GM23338 (cell line): Measurements from ENCODE around the gene ANG. TPM values are rescaled to one million over a fixed set of nuclear protein-coding genes. Genes with fewer than 3 reads are reported as not detected.

Experiments used
- ATAC-seq: fragments of 200-7000 bp; cut with Tn5 transposase; 3 replicates; pipeline ENCODE4 v1.9.1; 2020
- DNase-seq: peaks from one replicate; pipeline ENCODE4 v3.0.0-alpha.2; 2015; ENCODE audit warnings: low spot score
- H2AFZ ChIP-seq: fragments of 200-600 bp; sonication (generic); 2 replicates; pipeline ENCODE4 v1.8.0; 2016; ENCODE audit warnings: antibody characterized with exemption, mild to moderate bottlenecking, moderate library complexity
- H3F3A ChIP-seq: fragments of 200-600 bp; sonication (generic); replicated peaks from 2 replicates; pipeline ENCODE4 v1.8.0; 2017; ENCODE audit warnings: antibody characterized with exemption, mixed run types, low read depth
- H3K27ac ChIP-seq: fragments of 200-600 bp; sonication (generic); 2 replicates; pipeline ENCODE4 v1.6.1; 2016; ENCODE audit warnings: low read depth
- H3K27me3 ChIP-seq: fragments of 200-600 bp; sonication (generic); 2 replicates; pipeline ENCODE4 v1.8.0; 2016; ENCODE audit warnings: mild to moderate bottlenecking, mixed run types, moderate library complexity; ENCODE audit not compliant: insufficient read depth
- H3K36me3 ChIP-seq: fragments of 200-600 bp; sonication (generic); 2 replicates; pipeline ENCODE4 v1.8.0; 2016; ENCODE audit warnings: mild to moderate bottlenecking; ENCODE audit not compliant: insufficient read depth
- H3K4me1 ChIP-seq: fragments of 200-600 bp; sonication (generic); 2 replicates; pipeline ENCODE4 v1.8.0; 2016; ENCODE audit warnings: mild to moderate bottlenecking, moderate library complexity; ENCODE audit not compliant: insufficient read depth
- H3K4me2 ChIP-seq: fragments of 200-600 bp; sonication (generic); 2 replicates; pipeline ENCODE4 v1.7.1; 2017; ENCODE audit warnings: mixed run types
- H3K4me3 ChIP-seq: fragments of 200-600 bp; sonication (generic); 2 replicates; pipeline ENCODE4 v1.6.1; 2016; ENCODE audit warnings: mixed run types
- H3K79me2 ChIP-seq: fragments of 200-600 bp; sonication (generic); replicated peaks from 2 replicates; pipeline ENCODE4 v1.8.0; 2017; ENCODE audit warnings: mild to moderate bottlenecking; ENCODE audit not compliant: insufficient read depth
- H3K9me2 ChIP-seq: fragments of 200-600 bp; sonication (generic); 2 replicates; pipeline ENCODE4 v1.8.0; 2017; ENCODE audit not compliant: insufficient read depth
- H4K20me1 ChIP-seq: fragments of 200-600 bp; sonication (generic); replicated peaks from 2 replicates; pipeline ENCODE4 v1.8.0; 2017; ENCODE audit warnings: mild to moderate bottlenecking; ENCODE audit not compliant: insufficient read depth
- H3K27ac Mint-ChIP-seq: 2 replicates; pipeline ENCODE4 v1.8.0; 2020; ENCODE audit warnings: inconsistent platforms, mild to moderate bottlenecking, moderate library complexity, mixed read lengths
- H3K27me3 Mint-ChIP-seq: 3 replicates; pipeline ENCODE4 v1.8.0; 2022; ENCODE audit warnings: low read depth, mild to moderate bottlenecking, moderate library complexity, mixed read lengths, inconsistent platforms; ENCODE audit not compliant: insufficient read depth, poor library complexity
- H3K36me3 Mint-ChIP-seq: 3 replicates; pipeline ENCODE4 v1.8.0; 2021; ENCODE audit warnings: low read depth, mild to moderate bottlenecking, inconsistent platforms, moderate library complexity, mixed read lengths
- H3K4me1 Mint-ChIP-seq: 3 replicates; pipeline ENCODE4 v1.8.0; 2020; ENCODE audit warnings: mild to moderate bottlenecking, inconsistent platforms, mixed read lengths
- H3K4me3 Mint-ChIP-seq: 3 replicates; pipeline ENCODE4 v1.8.0; 2021; ENCODE audit warnings: moderate library complexity, mild to moderate bottlenecking, inconsistent platforms, mixed read lengths
- H3K9me3 Mint-ChIP-seq: 3 replicates; pipeline ENCODE4 v1.8.0; 2020; ENCODE audit warnings: moderate library complexity, mild to moderate bottlenecking, inconsistent platforms, mixed read lengths
- CREB1 ChIP-seq: fragments of 250-450 bp; sonication (Bioruptor Pico); IDR thresholded peaks from 2 replicates; pipeline ENCODE4 v1.5.0; 2020; ENCODE audit warnings: low read depth, mild to moderate bottlenecking, moderate library complexity
- CTCF ChIP-seq, 2 experiments: fragments of 200-600 bp in 1 of 2; sonication (generic) in 1 of 2; conservative IDR thresholded peaks; 2 replicates each; pipeline versions ENCODE4 v1.5.1 to v1.6.1; 2016 to 2017; ENCODE audit warnings: antibody characterized with exemption in 2 of 2, low read depth in 2 of 2, mild to moderate bottlenecking in 2 of 2, moderate library complexity in 1 of 2
- EZH2 ChIP-seq: fragments of 200-600 bp; sonication (generic); IDR thresholded peaks from one replicate; pipeline ENCODE4 v1.8.0; 2017; ENCODE audit warnings: antibody characterized with exemption, mild to moderate bottlenecking, low read depth; ENCODE audit not compliant: unreplicated experiment
- EZH2phosphoT487 ChIP-seq: fragments of 200-600 bp; sonication (generic); IDR thresholded peaks from one replicate; pipeline ENCODE4 v1.8.1; 2018; ENCODE audit warnings: antibody characterized with exemption; ENCODE audit not compliant: unreplicated experiment
- JUNB ChIP-seq: IDR thresholded peaks from one replicate; pipeline ENCODE4 v1.6.1; 2016; ENCODE audit warnings: antibody characterized with exemption; ENCODE audit not compliant: unreplicated experiment
- NANOG ChIP-seq: IDR thresholded peaks from 2 replicates; pipeline ENCODE4 v1.6.1; 2016; ENCODE audit warnings: antibody characterized with exemption, borderline replicate concordance
- POLR2AphosphoS5 ChIP-seq: IDR thresholded peaks from 2 replicates; pipeline ENCODE4 v1.6.1; 2016; ENCODE audit warnings: antibody characterized with exemption, low read depth
- REST ChIP-seq: IDR thresholded peaks from one replicate; pipeline ENCODE4 v1.6.1; 2018; ENCODE audit warnings: antibody characterized with exemption; ENCODE audit not compliant: unreplicated experiment
- STAT1 ChIP-seq: IDR thresholded peaks from one replicate; pipeline ENCODE4 v1.6.1; 2016; ENCODE audit warnings: antibody characterized with exemption; ENCODE audit not compliant: unreplicated experiment
- ZNF114 ChIP-seq: fragments of 250-450 bp; sonication (Bioruptor Pico); IDR thresholded peaks from 2 replicates; pipeline ENCODE4 v1.5.0; 2020; ENCODE audit warnings: mild to moderate bottlenecking, moderate library complexity
- ZNF331 ChIP-seq: fragments of 250-450 bp; sonication (Bioruptor Pico); IDR thresholded peaks from 2 replicates; pipeline ENCODE4 v1.5.0; 2020; ENCODE audit warnings: low read depth, mild to moderate bottlenecking, moderate library complexity
- polyA plus RNA-seq: library from polyadenylated mRNA; unstranded; fragments of >200 nt; fragmentation: Nextera tagmentation; extraction: Ambion mirVana; gene quantifications from 2 replicates; pipeline ENCODE4 v1.2.1, GENCODE V29; 2016
- total RNA-seq: library from RNA; depleted of rRNA; stranded (reverse); fragments of >200 nt; shearing (Covaris generic); gene quantifications from 2 replicates; pipeline ENCODE4 v1.2.3, GENCODE V29; 2014
- TF ChIP-seq, protein P1 (sequence below): fragments of 250-450 bp; sonication (Bioruptor Pico); IDR thresholded peaks from 2 replicates; pipeline ENCODE4 v1.5.0; 2020; ENCODE audit warnings: mild to moderate bottlenecking, moderate library complexity
- TF ChIP-seq, protein P2 (sequence below): IDR thresholded peaks from 2 replicates; pipeline ENCODE4 v1.6.1; 2016; ENCODE audit warnings: antibody characterized with exemption

The ANG gene
- total and polyA plus RNA-seq, 2 experiments from 2014 or later: 2.3 to 3.7 TPM

DNA sequence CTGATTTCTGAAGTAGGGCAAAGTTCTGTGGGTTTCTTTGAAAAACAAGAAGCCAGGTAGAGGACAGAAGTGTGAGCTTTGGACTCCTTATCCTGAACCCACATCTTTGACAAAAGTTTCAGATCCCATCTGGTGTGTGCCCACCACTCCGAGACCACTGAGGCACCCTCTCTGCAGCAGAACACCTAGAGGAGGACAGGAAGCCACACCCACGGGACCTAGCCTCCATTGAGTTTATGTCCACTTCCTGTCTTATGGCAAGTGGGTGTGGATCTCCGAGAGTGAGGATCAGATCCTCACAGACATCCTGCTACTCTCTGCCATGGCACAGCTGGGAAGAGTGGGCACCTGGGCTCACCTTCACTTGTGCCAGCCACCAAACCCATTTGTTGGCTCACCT, 30.3 kb upstream of the ANG start (continued):
- TF ChIP-seq, protein P1, sequence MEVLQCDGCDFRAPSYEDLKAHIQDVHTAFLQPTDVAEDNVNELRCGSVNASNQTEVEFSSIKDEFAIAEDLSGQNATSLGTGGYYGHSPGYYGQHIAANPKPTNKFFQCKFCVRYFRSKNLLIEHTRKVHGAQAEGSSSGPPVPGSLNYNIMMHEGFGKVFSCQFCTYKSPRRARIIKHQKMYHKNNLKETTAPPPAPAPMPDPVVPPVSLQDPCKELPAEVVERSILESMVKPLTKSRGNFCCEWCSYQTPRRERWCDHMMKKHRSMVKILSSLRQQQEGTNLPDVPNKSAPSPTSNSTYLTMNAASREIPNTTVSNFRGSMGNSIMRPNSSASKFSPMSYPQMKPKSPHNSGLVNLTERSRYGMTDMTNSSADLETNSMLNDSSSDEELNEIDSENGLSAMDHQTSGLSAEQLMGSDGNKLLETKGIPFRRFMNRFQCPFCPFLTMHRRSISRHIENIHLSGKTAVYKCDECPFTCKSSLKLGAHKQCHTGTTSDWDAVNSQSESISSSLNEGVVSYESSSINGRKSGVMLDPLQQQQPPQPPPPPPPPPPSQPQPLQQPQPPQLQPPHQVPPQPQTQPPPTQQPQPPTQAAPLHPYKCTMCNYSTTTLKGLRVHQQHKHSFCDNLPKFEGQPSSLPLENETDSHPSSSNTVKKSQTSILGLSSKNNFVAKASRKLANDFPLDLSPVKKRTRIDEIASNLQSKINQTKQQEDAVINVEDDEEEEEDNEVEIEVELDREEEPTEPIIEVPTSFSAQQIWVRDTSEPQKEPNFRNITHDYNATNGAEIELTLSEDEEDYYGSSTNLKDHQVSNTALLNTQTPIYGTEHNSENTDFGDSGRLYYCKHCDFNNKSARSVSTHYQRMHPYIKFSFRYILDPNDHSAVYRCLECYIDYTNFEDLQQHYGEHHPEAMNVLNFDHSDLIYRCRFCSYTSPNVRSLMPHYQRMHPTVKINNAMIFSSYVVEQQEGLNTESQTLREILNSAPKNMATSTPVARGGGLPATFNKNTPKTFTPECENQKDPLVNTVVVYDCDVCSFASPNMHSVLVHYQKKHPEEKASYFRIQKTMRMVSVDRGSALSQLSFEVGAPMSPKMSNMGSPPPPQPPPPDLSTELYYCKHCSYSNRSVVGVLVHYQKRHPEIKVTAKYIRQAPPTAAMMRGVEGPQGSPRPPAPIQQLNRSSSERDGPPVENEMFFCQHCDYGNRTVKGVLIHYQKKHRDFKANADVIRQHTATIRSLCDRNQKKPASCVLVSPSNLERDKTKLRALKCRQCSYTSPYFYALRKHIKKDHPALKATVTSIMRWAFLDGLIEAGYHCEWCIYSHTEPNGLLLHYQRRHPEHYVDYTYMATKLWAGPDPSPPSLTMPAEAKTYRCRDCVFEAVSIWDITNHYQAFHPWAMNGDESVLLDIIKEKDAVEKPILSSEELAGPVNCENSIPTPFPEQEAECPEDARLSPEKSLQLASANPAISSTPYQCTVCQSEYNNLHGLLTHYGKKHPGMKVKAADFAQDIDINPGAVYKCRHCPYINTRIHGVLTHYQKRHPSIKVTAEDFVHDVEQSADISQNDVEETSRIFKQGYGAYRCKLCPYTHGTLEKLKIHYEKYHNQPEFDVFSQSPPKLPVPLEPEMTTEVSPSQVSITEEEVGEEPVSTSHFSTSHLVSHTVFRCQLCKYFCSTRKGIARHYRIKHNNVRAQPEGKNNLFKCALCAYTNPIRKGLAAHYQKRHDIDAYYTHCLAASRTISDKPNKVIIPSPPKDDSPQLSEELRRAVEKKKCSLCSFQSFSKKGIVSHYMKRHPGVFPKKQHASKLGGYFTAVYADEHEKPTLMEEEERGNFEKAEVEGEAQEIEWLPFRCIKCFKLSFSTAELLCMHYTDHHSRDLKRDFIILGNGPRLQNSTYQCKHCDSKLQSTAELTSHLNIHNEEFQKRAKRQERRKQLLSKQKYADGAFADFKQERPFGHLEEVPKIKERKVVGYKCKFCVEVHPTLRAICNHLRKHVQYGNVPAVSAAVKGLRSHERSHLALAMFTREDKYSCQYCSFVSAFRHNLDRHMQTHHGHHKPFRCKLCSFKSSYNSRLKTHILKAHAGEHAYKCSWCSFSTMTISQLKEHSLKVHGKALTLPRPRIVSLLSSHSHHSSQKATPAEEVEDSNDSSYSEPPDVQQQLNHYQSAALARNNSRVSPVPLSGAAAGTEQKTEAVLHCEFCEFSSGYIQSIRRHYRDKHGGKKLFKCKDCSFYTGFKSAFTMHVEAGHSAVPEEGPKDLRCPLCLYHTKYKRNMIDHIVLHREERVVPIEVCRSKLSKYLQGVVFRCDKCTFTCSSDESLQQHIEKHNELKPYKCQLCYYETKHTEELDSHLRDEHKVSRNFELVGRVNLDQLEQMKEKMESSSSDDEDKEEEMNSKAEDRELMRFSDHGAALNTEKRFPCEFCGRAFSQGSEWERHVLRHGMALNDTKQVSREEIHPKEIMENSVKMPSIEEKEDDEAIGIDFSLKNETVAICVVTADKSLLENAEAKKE (CRISPR knock-in tag): no peak

- Mint-ChIP-seq H3K4me1 (peaks cover 28% of the 10 kb centered on the region), H3K27ac (no peak overlapping the region), H3K4me3 (no peak overlapping the region; the same call in 2 of the 3 replicates), H3K36me3 (no peaks in the 10 kb centered on the region; the same call in 2 of the 3 replicates), H3K9me3 (peaks cover 8% of the 10 kb centered on the region; the same call in 2 of the 3 replicates), H3K27me3 (peaks cover 56% of the 10 kb centered on the region)
- ATAC-seq: no peak
- no peak overlapping the region for H2AFZ ChIP-seq
- DNase-seq: no peak
- H3K79me2 ChIP-seq: no peaks in the 10 kb centered on the region
- peak overlapping the region; percentile 71; the same call in 1 of the 2 replicates for H3K4me2 ChIP-seq
- no peak overlapping the region for H3K4me3 ChIP-seq
- H3F3A ChIP-seq: peaks cover 8% of the 10 kb centered on the region; the same call in 1 of the 2 replicates
- no peaks in the 10 kb centered on the region for H4K20me1 ChIP-seq
- H3K27ac ChIP-seq: no peak overlapping the region
- TF ChIP-seq CTCF (conservative IDR thresholded peaks at IDR 0.05; ENCODE audit: low read depth in 2 of 2) (no peak), CREB1 (CRISPR knock-in tag) (no peak), EZH2 (no peak), STAT1 (no peak), REST (no peak), ZNF331 (CRISPR knock-in tag) (no peak), ZNF114 (CRISPR knock-in tag) (no peak), NANOG (no peak), EZH2phosphoT487 (no peak), JUNB (no peak), POLR2AphosphoS5 (no peak)
- TF ChIP-seq, protein P2, sequence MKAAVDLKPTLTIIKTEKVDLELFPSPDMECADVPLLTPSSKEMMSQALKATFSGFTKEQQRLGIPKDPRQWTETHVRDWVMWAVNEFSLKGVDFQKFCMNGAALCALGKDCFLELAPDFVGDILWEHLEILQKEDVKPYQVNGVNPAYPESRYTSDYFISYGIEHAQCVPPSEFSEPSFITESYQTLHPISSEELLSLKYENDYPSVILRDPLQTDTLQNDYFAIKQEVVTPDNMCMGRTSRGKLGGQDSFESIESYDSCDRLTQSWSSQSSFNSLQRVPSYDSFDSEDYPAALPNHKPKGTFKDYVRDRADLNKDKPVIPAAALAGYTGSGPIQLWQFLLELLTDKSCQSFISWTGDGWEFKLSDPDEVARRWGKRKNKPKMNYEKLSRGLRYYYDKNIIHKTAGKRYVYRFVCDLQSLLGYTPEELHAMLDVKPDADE: no peak
- H3K4me1 ChIP-seq: peaks cover 8% of the 10 kb centered on the region; the same call in 1 of the 2 replicates
- H3K27me3 ChIP-seq: peaks cover 39% of the 10 kb centered on the region
- no peaks in the 10 kb centered on the region for H3K9me2 ChIP-seq
- no peaks in the 10 kb centered on the region for H3K36me3 ChIP-seq
Measured at GRCh38 chr14:20659336-20659735, 29.2 kb upstream of the ANG start.
